Panc1 (cell line): ENCODE measurements around the gene SFMBT1. TPM values are rescaled to one million over a fixed set of nuclear protein-coding genes. Genes with fewer than 3 reads are reported as not detected.

ENCODE experiments used
- ATAC-seq: fragments of 200-7000 bp; cut with Tn5 transposase; 2 replicates; pipeline ENCODE4 v1.9.1; 2020; ENCODE audit warnings: mild to moderate bottlenecking, moderate library complexity
- BruUV-seq: library from RNA; stranded (reverse); fragments of 400-500 nt; replicated peaks from 2 replicates; lab custom pipeline; 2021; lab: Mats Ljungman, UMichigan
- CTCF ChIA-PET: fragments of 300-600 bp; sonication (Branson Sonifier 250); formaldehyde crosslinking; loops from one replicate; lab custom pipeline; 2022; ENCODE audit warnings: antibody characterized with exemption; lab: Charles Lee
- POLR2A ChIA-PET: fragments of 300-600 bp; sonication (Branson Sonifier 250); formaldehyde crosslinking; loops from one replicate; lab custom pipeline; 2022; ENCODE audit warnings: antibody characterized with exemption; lab: Charles Lee
- DNase-seq: peaks from one replicate; pipeline ENCODE4 v3.0.0-alpha.2; 2010; ENCODE audit warnings: low read depth, low spot score
- H3K27ac ChIP-seq: 2 replicates; pipeline ENCODE4 v1.5.1; 2011; ENCODE audit warnings: mild to moderate bottlenecking, low read length, inconsistent platforms
- H3K27me3 ChIP-seq: fragments of 200-500 bp; sonication (Bioruptor generic); 2 replicates; pipeline ENCODE4 v1.6.0; 2014; ENCODE audit warnings: low read length, inconsistent platforms; ENCODE audit not compliant: control insufficient read depth, insufficient read depth
- H3K36me3 ChIP-seq: fragments of 200-500 bp; sonication (Bioruptor generic); 2 replicates; pipeline ENCODE4 v1.5.1; 2014; ENCODE audit warnings: inconsistent platforms, mild to moderate bottlenecking, low read length, moderate library complexity; ENCODE audit not compliant: control insufficient read depth, insufficient read depth
- H3K4me1 ChIP-seq: 2 replicates; pipeline ENCODE4 v1.5.1; 2011; ENCODE audit warnings: inconsistent platforms, mild to moderate bottlenecking, low read length, moderate library complexity; ENCODE audit not compliant: control insufficient read depth, insufficient read depth
- H3K4me3 ChIP-seq, 2 experiments: 2 replicates each; pipeline ENCODE4 v1.5.1; 2011 to 2012; ENCODE audit warnings: low read depth in 2 of 2, low read length in 2 of 2, mild to moderate bottlenecking in 2 of 2, inconsistent platforms in 1 of 2, moderate library complexity in 1 of 2
- H3K9me3 ChIP-seq: fragments of 200-500 bp; sonication (Bioruptor generic); 2 replicates; pipeline ENCODE4 v1.5.1; 2014; ENCODE audit warnings: low read depth, mild to moderate bottlenecking, inconsistent platforms, low read length, moderate library complexity; ENCODE audit not compliant: control insufficient read depth, insufficient read depth
- POLR2AphosphoS5 ChIP-seq: IDR thresholded peaks from 2 replicates; pipeline ENCODE4 v1.6.1; 2012; ENCODE audit warnings: mild to moderate bottlenecking, low read depth, low read length, moderate library complexity
- SIN3A ChIP-seq: IDR thresholded peaks from 2 replicates; pipeline ENCODE4 v1.6.1; 2012; ENCODE audit warnings: low read depth, mild to moderate bottlenecking, low read length, moderate library complexity, borderline replicate concordance; ENCODE audit not compliant: insufficient read depth
- TCF7L2 ChIP-seq: IDR thresholded peaks from 2 replicates; pipeline ENCODE4 v1.6.1; 2011; ENCODE audit warnings: mild to moderate bottlenecking, low read depth, low read length, inconsistent platforms
- in situ Hi-C: cut with HindIII; loops from 2 replicates; pipeline ENCODE4 v1.10.0; 2016; ENCODE audit warnings: low sequenced_read_pairs, low pct_unique_long_range_greater_than_20kb
- intact Hi-C: fragments of 100-400 bp; cut with micrococcal nuclease; formaldehyde crosslinking; loops from one replicate; pipeline ENCODE4 v1.10.0; 2022; ENCODE audit not compliant: unreplicated experiment
- total RNA-seq: library from RNA; stranded (reverse); gene quantifications from one replicate; pipeline ENCODE4 v1.2.1, GENCODE V29; 2021; ENCODE audit not compliant: unreplicated experiment
- TF ChIP-seq, protein P1 (sequence below), 2 experiments: IDR thresholded peaks; 2 replicates each; pipeline ENCODE4 v1.6.1; 2011 to 2012; ENCODE audit warnings: low read depth in 2 of 2, control low read depth in 1 of 2, low read length in 1 of 2, mild to moderate bottlenecking in 1 of 2, moderate library complexity in 1 of 2; ENCODE audit not compliant: insufficient read depth in 1 of 2
- TF ChIP-seq, protein P2 (sequence below): fragments of 450-650 bp; IDR thresholded peaks from 2 replicates; pipeline ENCODE4 v1.5.1; 2017; ENCODE audit warnings: mild to moderate bottlenecking

The SFMBT1 gene
- total RNA-seq, 1 experiment from 2014 or later = 24.4 TPM

GRCh38 chr3:53067567-53067966 is 21.7 kb upstream of the SFMBT1 start:
- no peak for ATAC-seq
- in situ Hi-C loops = no loop called here
- Histone ChIP-seq H3K36me3 (no peaks in the 10 kb centered on the region), H3K27me3 (no peaks in the 10 kb centered on the region), H3K9me3 (no peaks in the 10 kb centered on the region), H3K4me3 (no peak overlapping the region), H3K4me1 (no peaks in the 10 kb centered on the region), H3K27ac (no peak overlapping the region)
- TF ChIP-seq SIN3A (no peak), TCF7L2 (no peak), POLR2AphosphoS5 (no peak)
- TF ChIP-seq, protein P1, sequence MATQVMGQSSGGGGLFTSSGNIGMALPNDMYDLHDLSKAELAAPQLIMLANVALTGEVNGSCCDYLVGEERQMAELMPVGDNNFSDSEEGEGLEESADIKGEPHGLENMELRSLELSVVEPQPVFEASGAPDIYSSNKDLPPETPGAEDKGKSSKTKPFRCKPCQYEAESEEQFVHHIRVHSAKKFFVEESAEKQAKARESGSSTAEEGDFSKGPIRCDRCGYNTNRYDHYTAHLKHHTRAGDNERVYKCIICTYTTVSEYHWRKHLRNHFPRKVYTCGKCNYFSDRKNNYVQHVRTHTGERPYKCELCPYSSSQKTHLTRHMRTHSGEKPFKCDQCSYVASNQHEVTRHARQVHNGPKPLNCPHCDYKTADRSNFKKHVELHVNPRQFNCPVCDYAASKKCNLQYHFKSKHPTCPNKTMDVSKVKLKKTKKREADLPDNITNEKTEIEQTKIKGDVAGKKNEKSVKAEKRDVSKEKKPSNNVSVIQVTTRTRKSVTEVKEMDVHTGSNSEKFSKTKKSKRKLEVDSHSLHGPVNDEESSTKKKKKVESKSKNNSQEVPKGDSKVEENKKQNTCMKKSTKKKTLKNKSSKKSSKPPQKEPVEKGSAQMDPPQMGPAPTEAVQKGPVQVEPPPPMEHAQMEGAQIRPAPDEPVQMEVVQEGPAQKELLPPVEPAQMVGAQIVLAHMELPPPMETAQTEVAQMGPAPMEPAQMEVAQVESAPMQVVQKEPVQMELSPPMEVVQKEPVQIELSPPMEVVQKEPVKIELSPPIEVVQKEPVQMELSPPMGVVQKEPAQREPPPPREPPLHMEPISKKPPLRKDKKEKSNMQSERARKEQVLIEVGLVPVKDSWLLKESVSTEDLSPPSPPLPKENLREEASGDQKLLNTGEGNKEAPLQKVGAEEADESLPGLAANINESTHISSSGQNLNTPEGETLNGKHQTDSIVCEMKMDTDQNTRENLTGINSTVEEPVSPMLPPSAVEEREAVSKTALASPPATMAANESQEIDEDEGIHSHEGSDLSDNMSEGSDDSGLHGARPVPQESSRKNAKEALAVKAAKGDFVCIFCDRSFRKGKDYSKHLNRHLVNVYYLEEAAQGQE (IDR thresholded peaks at IDR 0.05; ENCODE audit: insufficient read depth in 1 of 2, low read depth in 2 of 2, low read length in 1 of 2) = no peak
- TF ChIP-seq, protein P2, sequence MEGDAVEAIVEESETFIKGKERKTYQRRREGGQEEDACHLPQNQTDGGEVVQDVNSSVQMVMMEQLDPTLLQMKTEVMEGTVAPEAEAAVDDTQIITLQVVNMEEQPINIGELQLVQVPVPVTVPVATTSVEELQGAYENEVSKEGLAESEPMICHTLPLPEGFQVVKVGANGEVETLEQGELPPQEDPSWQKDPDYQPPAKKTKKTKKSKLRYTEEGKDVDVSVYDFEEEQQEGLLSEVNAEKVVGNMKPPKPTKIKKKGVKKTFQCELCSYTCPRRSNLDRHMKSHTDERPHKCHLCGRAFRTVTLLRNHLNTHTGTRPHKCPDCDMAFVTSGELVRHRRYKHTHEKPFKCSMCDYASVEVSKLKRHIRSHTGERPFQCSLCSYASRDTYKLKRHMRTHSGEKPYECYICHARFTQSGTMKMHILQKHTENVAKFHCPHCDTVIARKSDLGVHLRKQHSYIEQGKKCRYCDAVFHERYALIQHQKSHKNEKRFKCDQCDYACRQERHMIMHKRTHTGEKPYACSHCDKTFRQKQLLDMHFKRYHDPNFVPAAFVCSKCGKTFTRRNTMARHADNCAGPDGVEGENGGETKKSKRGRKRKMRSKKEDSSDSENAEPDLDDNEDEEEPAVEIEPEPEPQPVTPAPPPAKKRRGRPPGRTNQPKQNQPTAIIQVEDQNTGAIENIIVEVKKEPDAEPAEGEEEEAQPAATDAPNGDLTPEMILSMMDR = no peak
- ChIA-PET POLR2A (no interaction called here), CTCF (no interaction called here)
- no peak for DNase-seq
- intact Hi-C loops = no loop called here
- BruUV-seq = no TSS peak

DNA sequence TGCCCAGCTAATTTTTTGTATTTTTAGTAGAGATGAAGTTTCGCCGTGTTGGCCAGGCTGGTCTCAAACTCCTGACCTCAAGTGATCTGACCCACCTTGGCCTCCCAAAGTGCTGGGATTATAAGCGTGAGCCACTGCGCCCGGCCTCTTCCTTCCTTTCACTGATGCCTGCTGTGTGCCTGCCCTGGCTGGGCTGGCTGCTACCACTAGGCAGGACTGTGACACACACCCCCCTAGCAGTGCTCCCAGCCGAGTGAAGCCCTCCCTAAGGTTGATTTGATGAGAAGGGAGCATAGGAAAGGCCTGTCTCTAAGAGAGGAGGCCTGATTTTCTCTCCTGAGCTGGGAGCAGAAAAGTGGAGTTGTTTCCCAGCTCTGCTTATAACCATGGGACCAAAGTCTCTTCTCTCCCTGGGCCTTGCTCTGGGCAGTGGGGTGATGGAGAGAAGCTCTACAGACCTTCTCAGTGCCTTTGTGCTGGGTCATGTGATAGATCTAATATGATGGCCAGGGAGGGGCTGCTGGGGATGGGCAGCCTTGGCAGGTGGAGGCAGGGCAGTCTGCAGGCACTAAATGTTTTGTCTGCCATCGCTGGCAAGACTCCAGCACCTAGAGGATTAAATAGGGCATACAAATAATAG is 20.1 kb upstream of the SFMBT1 start:
- in situ Hi-C loops = no loop called here
- H3K9me3 ChIP-seq = no peaks in the 10 kb centered on the region
- H3K4me3 ChIP-seq = no peak overlapping the region
- no peak for ATAC-seq
- H3K27me3 ChIP-seq = no peaks in the 10 kb centered on the region; the same call in 1 of the 2 replicates
- no peaks in the 10 kb centered on the region for H3K36me3 ChIP-seq
- TF ChIP-seq, protein P2 = no peak
- TF ChIP-seq TCF7L2 (no peak), POLR2AphosphoS5 (no peak), SIN3A (no peak)
- TF ChIP-seq, protein P1 (IDR thresholded peaks at IDR 0.05; ENCODE audit: insufficient read depth in 1 of 2, low read depth in 2 of 2, low read length in 1 of 2) = no peak
- no TSS peak for BruUV-seq
- no peaks in the 10 kb centered on the region for H3K4me1 ChIP-seq
- intact Hi-C loops = no loop called here
- H3K27ac ChIP-seq = no peak overlapping the region
- DNase-seq = no peak
- CTCF ChIA-PET = no interaction called here
- POLR2A ChIA-PET = no interaction called here
